ENCODE results near the gene KCNK10.

DNA sequence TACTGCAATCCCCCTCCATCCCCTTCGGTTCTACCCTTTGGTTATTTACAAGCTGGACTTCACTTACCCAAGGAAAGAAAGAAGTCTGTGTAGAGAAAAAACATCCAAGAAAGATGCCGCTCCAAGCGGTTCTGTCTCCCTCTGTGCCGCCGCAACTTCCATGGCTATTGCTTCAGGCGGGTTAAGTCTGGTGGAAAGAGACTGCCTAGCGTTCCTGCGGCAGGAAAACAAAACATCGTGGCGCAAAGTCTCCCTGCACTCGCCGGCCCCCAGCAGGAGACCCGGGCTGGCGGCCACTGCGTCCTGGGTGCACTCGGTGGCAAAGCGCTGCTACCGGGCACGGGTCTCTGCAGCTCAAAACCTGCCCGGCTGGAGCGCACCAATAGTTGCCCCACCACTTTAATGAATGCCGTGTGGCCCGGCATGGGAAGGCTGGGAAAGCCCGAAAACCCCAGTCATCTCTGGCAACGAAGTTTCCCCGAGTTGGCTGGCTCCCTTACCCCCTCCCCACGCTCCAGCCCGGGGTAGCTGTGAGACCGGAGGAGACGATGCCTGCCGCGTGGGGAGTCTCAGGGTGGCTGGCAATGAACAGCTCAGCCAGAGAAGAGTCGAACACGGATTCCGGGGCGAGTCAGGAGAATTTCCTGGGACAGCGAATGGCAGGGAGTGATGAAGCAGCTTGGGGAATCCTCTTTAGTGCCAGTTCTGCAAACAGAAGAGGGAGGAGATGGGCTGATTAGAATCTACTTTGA, 3.5 kb upstream of the KCNK10 start:
- TF ChIP-seq, protein P1, sequence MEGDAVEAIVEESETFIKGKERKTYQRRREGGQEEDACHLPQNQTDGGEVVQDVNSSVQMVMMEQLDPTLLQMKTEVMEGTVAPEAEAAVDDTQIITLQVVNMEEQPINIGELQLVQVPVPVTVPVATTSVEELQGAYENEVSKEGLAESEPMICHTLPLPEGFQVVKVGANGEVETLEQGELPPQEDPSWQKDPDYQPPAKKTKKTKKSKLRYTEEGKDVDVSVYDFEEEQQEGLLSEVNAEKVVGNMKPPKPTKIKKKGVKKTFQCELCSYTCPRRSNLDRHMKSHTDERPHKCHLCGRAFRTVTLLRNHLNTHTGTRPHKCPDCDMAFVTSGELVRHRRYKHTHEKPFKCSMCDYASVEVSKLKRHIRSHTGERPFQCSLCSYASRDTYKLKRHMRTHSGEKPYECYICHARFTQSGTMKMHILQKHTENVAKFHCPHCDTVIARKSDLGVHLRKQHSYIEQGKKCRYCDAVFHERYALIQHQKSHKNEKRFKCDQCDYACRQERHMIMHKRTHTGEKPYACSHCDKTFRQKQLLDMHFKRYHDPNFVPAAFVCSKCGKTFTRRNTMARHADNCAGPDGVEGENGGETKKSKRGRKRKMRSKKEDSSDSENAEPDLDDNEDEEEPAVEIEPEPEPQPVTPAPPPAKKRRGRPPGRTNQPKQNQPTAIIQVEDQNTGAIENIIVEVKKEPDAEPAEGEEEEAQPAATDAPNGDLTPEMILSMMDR (IDR thresholded peaks at IDR 0.05; ENCODE audit: low read depth, low read length) = no peak
- no peak for TF ChIP-seq EZH2phosphoT487 (IDR thresholded peaks at IDR 0.05; ENCODE audit: low read depth)

Measured in OCI-LY3 (cell line).